Measurements from ENCODE around the gene NUP62. TPM values are rescaled to one million over a fixed set of nuclear protein-coding genes. Genes with fewer than 3 reads are reported as not detected.

Gene NUP62
- total RNA-seq, 1 donor from 2014 or later: 57.7 TPM

- Mint-ChIP-seq H3K36me3 (ENCODE audit: unreplicated experiment) (peaks cover 22% of the 10 kb centered on the region), H3K9me3 (ENCODE audit: unreplicated experiment) (no peaks in the 10 kb centered on the region), H3K4me3 (ENCODE audit: unreplicated experiment) (no peak overlapping the region), H3K27me3 (ENCODE audit: unreplicated experiment) (no peaks in the 10 kb centered on the region), H3K4me1 (ENCODE audit: unreplicated experiment) (peaks cover 31% of the 10 kb centered on the region), H3K27ac (ENCODE audit: unreplicated experiment) (no peak overlapping the region)
- DNase-seq (ENCODE audit: extremely low spot score, unreplicated experiment): no peak
- peak; percentile 39 for TF ChIP-seq CTCF (IDR thresholded peaks at IDR 0.05)
These were observed 66.7 kb downstream of the NUP62 start for GRCh38 chr19:49862391-49863253.

GRCh38 chr19:49861541-49862378 is 67.5 kb downstream of the NUP62 start:
- H3K27me3 Mint-ChIP-seq (ENCODE audit: unreplicated experiment): no peaks in the 10 kb centered on the region
- no peak overlapping the region for H3K27ac Mint-ChIP-seq (ENCODE audit: unreplicated experiment)
- no peaks in the 10 kb centered on the region for H3K9me3 Mint-ChIP-seq (ENCODE audit: unreplicated experiment)
- peaks cover 26% of the 10 kb centered on the region for H3K4me1 Mint-ChIP-seq (ENCODE audit: unreplicated experiment)
- no peak for TF ChIP-seq CTCF (IDR thresholded peaks at IDR 0.05)
- H3K36me3 Mint-ChIP-seq (ENCODE audit: unreplicated experiment): peaks cover 29% of the 10 kb centered on the region
- H3K4me3 Mint-ChIP-seq (ENCODE audit: unreplicated experiment): no peak overlapping the region
- no peak for DNase-seq (ENCODE audit: extremely low spot score, unreplicated experiment)

- Mint-ChIP-seq H3K4me3 (ENCODE audit: unreplicated experiment) (no peak overlapping the region), H3K36me3 (ENCODE audit: unreplicated experiment) (peaks cover 29% of the 10 kb centered on the region), H3K27ac (ENCODE audit: unreplicated experiment) (no peak overlapping the region), H3K9me3 (ENCODE audit: unreplicated experiment) (no peaks in the 10 kb centered on the region), H3K27me3 (ENCODE audit: unreplicated experiment) (no peaks in the 10 kb centered on the region), H3K4me1 (ENCODE audit: unreplicated experiment) (peaks cover 20% of the 10 kb centered on the region)
- TF ChIP-seq CTCF (IDR thresholded peaks at IDR 0.05): no peak
- no peak for DNase-seq (ENCODE audit: extremely low spot score, unreplicated experiment)
These were observed 68.2 kb downstream of the NUP62 start for GRCh38 chr19:49861107-49861506.

GRCh38 chr19:49860336-49861102 is 68.8 kb downstream of the NUP62 start:
- no peak overlapping the region for H3K4me3 Mint-ChIP-seq (ENCODE audit: unreplicated experiment)
- peaks cover 17% of the 10 kb centered on the region for H3K4me1 Mint-ChIP-seq (ENCODE audit: unreplicated experiment)
- TF ChIP-seq CTCF (IDR thresholded peaks at IDR 0.05): no peak
- H3K27ac Mint-ChIP-seq (ENCODE audit: unreplicated experiment): peak overlapping the region; percentile 38
- DNase-seq (ENCODE audit: extremely low spot score, unreplicated experiment): no peak
- peaks cover 31% of the 10 kb centered on the region for H3K36me3 Mint-ChIP-seq (ENCODE audit: unreplicated experiment)
- no peaks in the 10 kb centered on the region for H3K27me3 Mint-ChIP-seq (ENCODE audit: unreplicated experiment)
- H3K9me3 Mint-ChIP-seq (ENCODE audit: unreplicated experiment): no peaks in the 10 kb centered on the region

Measured in osteocyte (in vitro differentiated cells).